Skeletal muscle tissue (tissue), 4 donors: ENCODE data around the gene PBX3. TPM values are rescaled to one million over a fixed set of nuclear protein-coding genes. Genes with fewer than 3 reads are reported as not detected.

ENCODE experiments used
- H3K27ac ChIP-seq: one replicate; pipeline ENCODE4 v1.7.0; 2013; ENCODE audit warnings: mild to moderate bottlenecking, low read depth, low read length, inconsistent platforms
- H3K27me3 ChIP-seq, 3 donors: one replicate each; pipeline ENCODE4 v1.7.0; 2013; ENCODE audit warnings: low read length in 3 of 3; ENCODE audit not compliant: control insufficient read depth in 3 of 3, insufficient read depth in 3 of 3
- H3K36me3 ChIP-seq, 3 donors: one replicate each; pipeline ENCODE4 v1.7.0; 2013; ENCODE audit warnings: low read length in 3 of 3; ENCODE audit not compliant: control insufficient read depth in 3 of 3, insufficient read depth in 3 of 3
- H3K4me1 ChIP-seq, 3 donors: one replicate each; pipeline ENCODE4 v1.7.0; 2013; ENCODE audit warnings: low read length in 3 of 3, mild to moderate bottlenecking in 3 of 3; ENCODE audit not compliant: control insufficient read depth in 3 of 3, insufficient read depth in 3 of 3
- H3K4me3 ChIP-seq, 3 donors: one replicate each; pipeline ENCODE4 v1.7.0; 2013; ENCODE audit warnings: low read length in 3 of 3
- H3K9ac ChIP-seq, 3 donors: one replicate each; pipeline ENCODE4 v1.7.0; 2013; ENCODE audit warnings: low read length in 3 of 3, mild to moderate bottlenecking in 3 of 3, moderate library complexity in 2 of 3, low read depth in 1 of 3
- H3K9me3 ChIP-seq, 3 donors: one replicate each; pipeline ENCODE4 v1.7.0; 2013; ENCODE audit warnings: low read length in 3 of 3; ENCODE audit not compliant: control insufficient read depth in 3 of 3
- total RNA-seq: library from RNA; depleted of rRNA; stranded (reverse); fragments of >200 nt; gene quantifications from one replicate; pipeline ENCODE4 v1.2.3, GENCODE V29; 2014
- donor health status: Osteomylitis.

PBX3 gene
- total RNA-seq, 1 donor from 2014 or later = 14.1 TPM

GRCh38 chr9:125730168-125730567, 17.0 kb upstream of the PBX3 start:
- no peak overlapping the region for H3K4me3 ChIP-seq
- H3K9me3 ChIP-seq = no peaks in the 10 kb centered on the region
- no peaks in the 10 kb centered on the region for H3K36me3 ChIP-seq
- no peak overlapping the region for H3K27ac ChIP-seq
- no peaks in the 10 kb centered on the region for H3K4me1 ChIP-seq
- H3K9ac ChIP-seq = no peak overlapping the region
- H3K27me3 ChIP-seq = peaks cover 0 to 5% (median 0%) of the 10 kb centered on the region in 3 donors

DNA sequence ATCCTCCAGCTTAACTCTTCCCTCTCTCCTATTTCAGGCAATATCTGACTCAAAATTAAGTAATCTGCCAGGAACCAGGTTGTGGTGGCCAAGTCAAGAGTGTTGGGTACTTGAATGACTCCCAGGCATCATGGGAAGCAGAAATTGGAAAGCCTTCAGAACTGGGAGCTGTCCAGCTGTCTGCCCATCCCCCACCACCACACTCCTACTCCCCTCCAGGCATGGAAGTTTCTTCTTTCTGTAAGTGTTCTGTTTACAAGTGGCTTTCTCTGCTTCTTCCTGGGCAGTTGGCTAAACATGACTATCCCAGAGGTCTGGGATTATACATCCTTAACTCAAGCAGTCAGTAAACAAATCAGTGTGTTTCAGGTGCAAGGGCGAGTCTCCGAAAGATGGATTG, 14.6 kb upstream of the PBX3 start:
- H3K4me3 ChIP-seq = no peak overlapping the region
- H3K27ac ChIP-seq = no peak overlapping the region
- H3K27me3 ChIP-seq = peaks cover 0 to 5% (median 0%) of the 10 kb centered on the region in 3 donors
- H3K9me3 ChIP-seq = no peaks in the 10 kb centered on the region
- H3K9ac ChIP-seq = no peak overlapping the region
- H3K4me1 ChIP-seq = no peaks in the 10 kb centered on the region
- no peaks in the 10 kb centered on the region for H3K36me3 ChIP-seq

DNA sequence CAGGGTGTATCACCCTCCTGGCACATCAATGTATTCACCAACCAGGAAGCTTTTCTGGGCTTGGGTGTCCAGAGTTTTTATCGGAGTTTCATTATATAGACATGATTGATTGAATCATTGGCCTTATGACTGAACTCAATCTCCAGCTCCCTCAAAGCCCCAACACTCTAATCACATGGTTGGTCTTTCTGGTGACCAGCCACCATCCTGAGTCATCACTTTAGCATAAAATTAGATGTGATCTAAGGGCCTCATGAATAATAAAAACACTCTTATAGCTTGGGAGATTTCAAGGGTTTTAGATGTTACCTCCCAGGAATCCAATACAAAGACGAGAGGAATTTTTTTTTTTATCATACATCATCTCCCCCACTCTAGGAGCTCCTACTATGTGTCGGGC, 7.7 kb upstream of the PBX3 start:
- Histone ChIP-seq H3K4me1 (no peaks in the 10 kb centered on the region), H3K36me3 (no peaks in the 10 kb centered on the region), H3K27me3 (peaks cover 0 to 6% (median 4%) of the 10 kb centered on the region in 3 donors), H3K4me3 (no peak overlapping the region), H3K27ac (no peak overlapping the region), H3K9me3 (no peaks in the 10 kb centered on the region), H3K9ac (no peak overlapping the region)

GRCh38 chr9:125742657-125743056, 4.5 kb upstream of the PBX3 start:
- no peak overlapping the region for H3K9ac ChIP-seq
- H3K36me3 ChIP-seq = no peaks in the 10 kb centered on the region
- H3K27ac ChIP-seq = no peak overlapping the region

GRCh38 chr9:125743682-125744428, 3.3 kb upstream of the PBX3 start:
- no peak overlapping the region for H3K9ac ChIP-seq
- no peaks in the 10 kb centered on the region for H3K9me3 ChIP-seq
- no peaks in the 10 kb centered on the region for H3K36me3 ChIP-seq
- no peak overlapping the region for H3K27ac ChIP-seq
- H3K27me3 ChIP-seq = peaks cover 4 to 13% (median 6%) of the 10 kb centered on the region in 3 donors
- H3K4me3 ChIP-seq = no peak overlapping the region
- H3K4me1 ChIP-seq = peaks cover 15 to 22% (median 15%) of the 10 kb centered on the region in 3 donors

More at GRCh38 chr9:125742657-125743056, 4.5 kb upstream of the PBX3 start:
- H3K4me3 ChIP-seq = no peak overlapping the region
- H3K27me3 ChIP-seq = peaks cover 0 to 11% (median 4%) of the 10 kb centered on the region in 3 donors
- H3K9me3 ChIP-seq = no peaks in the 10 kb centered on the region
- H3K4me1 ChIP-seq = peaks cover 7 to 12% (median 11%) of the 10 kb centered on the region in 3 donors

DNA sequence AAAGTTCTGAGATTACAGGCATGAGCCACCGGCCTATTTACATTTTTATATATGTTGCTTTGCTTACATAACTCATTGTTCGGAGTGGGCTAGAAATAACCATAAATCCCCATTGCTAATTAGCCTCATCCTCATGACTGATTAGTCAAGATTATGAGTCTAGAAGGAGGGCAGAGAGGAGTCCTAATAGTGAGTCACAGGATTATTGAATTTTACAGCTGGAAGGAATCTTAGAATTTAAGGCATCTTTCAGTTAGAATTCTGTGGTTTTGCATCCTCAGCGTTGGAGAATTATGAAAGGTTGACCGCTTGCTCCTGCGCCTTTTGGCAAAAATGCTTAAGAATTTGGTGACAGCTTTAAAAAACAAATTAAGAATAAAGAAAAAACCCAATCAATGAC, 2.6 kb upstream of the PBX3 start:
- no peak overlapping the region for H3K27ac ChIP-seq
- no peaks in the 10 kb centered on the region for H3K36me3 ChIP-seq
- no peaks in the 10 kb centered on the region for H3K9me3 ChIP-seq
- H3K4me1 ChIP-seq = peaks cover 15 to 23% (median 15%) of the 10 kb centered on the region in 3 donors
- H3K4me3 ChIP-seq = no peak overlapping the region
- no peak overlapping the region for H3K9ac ChIP-seq
- peaks cover 4 to 20% (median 12%) of the 10 kb centered on the region in 3 donors for H3K27me3 ChIP-seq

DNA sequence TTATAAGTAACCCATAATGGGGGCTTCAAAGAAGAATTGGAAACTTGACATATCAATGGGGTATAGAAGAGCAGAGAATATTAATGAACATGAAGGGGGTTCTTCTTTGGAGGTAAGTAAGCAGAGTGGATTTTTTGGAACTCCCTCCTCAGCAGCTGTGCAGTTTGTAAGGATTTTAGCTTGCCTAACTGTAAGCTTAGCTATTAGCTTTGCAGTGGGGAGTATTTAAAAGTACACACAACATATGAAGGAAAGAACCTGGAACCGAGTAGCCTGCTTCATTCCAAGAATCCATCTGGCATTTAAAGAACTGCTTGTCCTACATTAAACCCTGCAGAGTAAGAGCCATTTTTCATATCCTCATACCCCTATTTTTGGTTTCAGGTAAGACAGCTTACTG, 2.2 kb upstream of the PBX3 start:
- Histone ChIP-seq H3K4me3 (no peak overlapping the region), H3K4me1 (peaks cover 15 to 23% (median 15%) of the 10 kb centered on the region in 3 donors), H3K36me3 (no peaks in the 10 kb centered on the region), H3K9ac (no peak overlapping the region), H3K27me3 (peaks cover 4 to 20% (median 12%) of the 10 kb centered on the region in 3 donors), H3K27ac (no peak overlapping the region), H3K9me3 (no peaks in the 10 kb centered on the region)

DNA sequence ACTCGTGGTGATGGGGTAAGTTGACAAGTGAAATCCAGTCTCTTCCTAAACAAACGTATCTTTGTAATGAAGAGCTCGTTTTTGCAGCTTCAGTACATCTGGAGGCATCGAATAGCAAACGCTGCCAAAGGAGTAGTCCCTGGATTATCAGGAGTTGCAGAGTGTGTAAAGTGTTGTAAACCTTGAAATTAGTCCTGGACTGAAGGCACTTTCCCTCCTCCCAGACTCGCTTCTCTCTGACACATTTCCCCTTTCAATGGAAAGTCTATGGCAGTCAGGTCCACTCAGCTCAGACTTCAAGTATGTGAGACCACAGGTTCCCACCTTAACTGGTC, 1.5 kb upstream of the PBX3 start:
- Histone ChIP-seq H3K4me3 (peak overlapping the region; percentile 73 to 89 (median 81)), H3K27ac (peak overlapping the region; percentile 59), H3K9me3 (no peaks in the 10 kb centered on the region), H3K4me1 (peaks cover 15 to 23% (median 15%) of the 10 kb centered on the region in 3 donors), H3K27me3 (peaks cover 4 to 22% (median 12%) of the 10 kb centered on the region in 3 donors), H3K36me3 (no peaks in the 10 kb centered on the region), H3K9ac (peak overlapping the region in 1 of 3 donors; percentile 65)

DNA sequence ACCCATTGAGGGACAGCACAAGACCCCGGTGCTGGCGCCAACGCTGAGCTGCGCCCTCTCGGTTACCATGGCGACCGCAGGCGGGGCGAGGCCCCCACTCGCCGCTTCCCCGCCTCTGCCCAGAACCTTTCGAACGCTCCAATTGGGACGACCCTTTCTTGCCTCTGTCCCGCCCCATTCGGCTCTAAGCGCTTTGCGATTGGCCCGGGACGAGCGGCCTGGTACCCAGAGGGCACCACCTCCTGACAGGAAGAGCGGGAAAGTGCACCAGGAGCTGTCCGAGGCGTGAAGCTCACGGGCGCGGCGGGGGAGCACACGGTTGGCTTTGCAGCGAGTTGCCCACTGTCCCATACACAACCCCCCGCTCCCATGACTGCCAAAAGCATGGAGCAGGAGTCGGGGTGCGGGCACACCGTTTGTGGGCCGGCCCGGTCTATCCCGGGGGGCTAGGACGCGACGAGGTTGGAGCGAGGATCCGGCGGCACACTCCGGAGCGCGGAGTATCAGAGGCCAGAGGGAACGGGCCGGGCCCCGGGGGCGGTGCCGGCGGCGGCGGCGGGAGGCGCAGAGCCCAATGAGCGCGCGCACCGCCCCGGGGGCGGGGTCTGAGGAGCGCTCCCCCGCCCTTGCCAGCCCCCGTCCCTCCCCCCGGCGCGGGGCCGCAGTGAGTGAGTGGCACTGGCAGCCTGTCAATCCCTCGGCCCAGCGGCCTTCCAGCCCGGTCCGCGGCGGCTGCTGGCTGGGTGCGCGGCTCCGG, 978 bp upstream of the PBX3 start:
- peak overlapping the region; percentile 45 to 65 (median 58) for H3K9ac ChIP-seq
- H3K4me1 ChIP-seq = peaks cover 15 to 23% (median 16%) of the 10 kb centered on the region in 3 donors
- no peaks in the 10 kb centered on the region for H3K9me3 ChIP-seq
- H3K27ac ChIP-seq = peak overlapping the region; percentile 59
- peak overlapping the region; percentile 73 to 89 (median 81) for H3K4me3 ChIP-seq
- H3K36me3 ChIP-seq = no peaks in the 10 kb centered on the region
- H3K27me3 ChIP-seq = peaks cover 4 to 24% (median 12%) of the 10 kb centered on the region in 3 donors

DNA sequence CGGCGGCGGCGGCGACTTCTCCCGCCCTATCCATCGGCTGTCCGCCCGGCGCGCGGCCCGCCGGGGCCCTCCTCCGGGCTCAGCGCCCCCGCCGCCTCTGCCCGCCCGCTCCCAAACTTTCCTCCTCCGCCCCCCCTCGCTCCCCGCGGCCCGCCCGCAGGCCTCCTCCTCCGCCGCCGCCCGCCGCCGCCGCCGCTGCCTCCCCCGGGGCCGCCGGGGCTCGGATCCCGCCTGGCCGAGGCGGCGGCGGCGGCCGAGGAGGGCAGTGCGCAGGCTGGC, 460 bp upstream of the PBX3 start:
- Histone ChIP-seq H3K4me1 (peaks cover 15 to 23% (median 16%) of the 10 kb centered on the region in 3 donors), H3K27ac (no peak overlapping the region), H3K27me3 (peaks cover 1 to 21% (median 12%) of the 10 kb centered on the region in 3 donors), H3K4me3 (peak overlapping the region in 1 of 3 donors; percentile 89), H3K9me3 (no peaks in the 10 kb centered on the region), H3K9ac (no peak overlapping the region), H3K36me3 (no peaks in the 10 kb centered on the region)
